NCI-H1417 treated with DMSO at 0.1 percent for 48 hours (cell line): ENCODE measurements around the gene TGFA.

Source experiments
- DNase-seq: peaks from one replicate; lab custom pipeline; 2025; lab: John Stamatoyannopoulos, UW

Gene TGFA

GRCh38 chr2:70463581-70463980, 90.0 kb downstream of the TGFA start:
- DNase-seq, result no peak

- DNase-seq, result no peak
Measured at GRCh38 chr2:70461981-70462876, 91.4 kb downstream of the TGFA start.

GRCh38 chr2:70461414-70461813, 92.2 kb downstream of the TGFA start:
- DNase-seq, result no peak

- no peak for DNase-seq
Measured at GRCh38 chr2:70460333-70460732, 93.3 kb downstream of the TGFA start.

- DNase-seq, result no peak
Measured at GRCh38 chr2:70458661-70459060, 95.0 kb downstream of the TGFA start.

- DNase-seq, result no peak
Measured at GRCh38 chr2:70456585-70457495, 96.8 kb downstream of the TGFA start.

- no peak for DNase-seq
Measured at GRCh38 chr2:70454936-70455544, 98.6 kb downstream of the TGFA start.

GRCh38 chr2:70450641-70451250, 102.9 kb downstream of the TGFA start:
- DNase-seq, result no peak

- no peak for DNase-seq
Measured at GRCh38 chr2:70448041-70448440, 105.6 kb downstream of the TGFA start.

GRCh38 chr2:70443726-70444125, 109.9 kb downstream of the TGFA start:
- DNase-seq, result no peak

GRCh38 chr2:70443078-70443465, 110.6 kb downstream of the TGFA start:
- DNase-seq, result no peak

- no peak for DNase-seq
Measured at GRCh38 chr2:70442301-70443077, 111.1 kb downstream of the TGFA start.

GRCh38 chr2:70440621-70441020, 113.0 kb downstream of the TGFA start:
- DNase-seq, result no peak

- DNase-seq, result no peak
Measured at GRCh38 chr2:70435138-70435537, 118.5 kb downstream of the TGFA start.

GRCh38 chr2:70433315-70433714, 120.3 kb downstream of the TGFA start:
- DNase-seq, result no peak

GRCh38 chr2:70431716-70432347, 121.8 kb downstream of the TGFA start:
- DNase-seq, result no peak

GRCh38 chr2:70426341-70426740, 127.3 kb downstream of the TGFA start:
- DNase-seq, result no peak

- DNase-seq, result no peak
Measured at GRCh38 chr2:70425682-70426301, 127.8 kb downstream of the TGFA start.

- DNase-seq, result no peak
Measured at GRCh38 chr2:70420740-70421139, 132.9 kb downstream of the TGFA start.

GRCh38 chr2:70420143-70420542, 133.5 kb downstream of the TGFA start:
- no peak for DNase-seq
